Measurements from ENCODE around the gene AGFG2.

- TF ChIP-seq, protein P1, sequence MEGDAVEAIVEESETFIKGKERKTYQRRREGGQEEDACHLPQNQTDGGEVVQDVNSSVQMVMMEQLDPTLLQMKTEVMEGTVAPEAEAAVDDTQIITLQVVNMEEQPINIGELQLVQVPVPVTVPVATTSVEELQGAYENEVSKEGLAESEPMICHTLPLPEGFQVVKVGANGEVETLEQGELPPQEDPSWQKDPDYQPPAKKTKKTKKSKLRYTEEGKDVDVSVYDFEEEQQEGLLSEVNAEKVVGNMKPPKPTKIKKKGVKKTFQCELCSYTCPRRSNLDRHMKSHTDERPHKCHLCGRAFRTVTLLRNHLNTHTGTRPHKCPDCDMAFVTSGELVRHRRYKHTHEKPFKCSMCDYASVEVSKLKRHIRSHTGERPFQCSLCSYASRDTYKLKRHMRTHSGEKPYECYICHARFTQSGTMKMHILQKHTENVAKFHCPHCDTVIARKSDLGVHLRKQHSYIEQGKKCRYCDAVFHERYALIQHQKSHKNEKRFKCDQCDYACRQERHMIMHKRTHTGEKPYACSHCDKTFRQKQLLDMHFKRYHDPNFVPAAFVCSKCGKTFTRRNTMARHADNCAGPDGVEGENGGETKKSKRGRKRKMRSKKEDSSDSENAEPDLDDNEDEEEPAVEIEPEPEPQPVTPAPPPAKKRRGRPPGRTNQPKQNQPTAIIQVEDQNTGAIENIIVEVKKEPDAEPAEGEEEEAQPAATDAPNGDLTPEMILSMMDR (IDR thresholded peaks at IDR 0.05), result no peak
- TF ChIP-seq EZH2phosphoT487 (IDR thresholded peaks at IDR 0.05) (no peak), EZH2 (IDR thresholded peaks at IDR 0.05) (no peak)
These were observed 64.1 kb downstream of the AGFG2 start for GRCh38 chr7:100602889-100603725.

Measured in neural progenitor cell (in vitro differentiated cells).